Activated T-cell treated with anti-CD3 and anti-CD28 coated beads, Interleukin-2, amount 50 U/mL, for 24 hours (primary cell): ENCODE data around the gene EPB41L4B.
"Not testable (repeated sequence)": the region's sequence is repeated elsewhere in the genome, so short reads cannot be mapped to it uniquely, and the experiment has no call there.

Experiments used
- DNase-seq: peaks from one replicate; pipeline ENCODE4 v3.0.0-alpha.2; 2020
- H3K27ac Mint-ChIP-seq: 2 replicates; pipeline ENCODE4 v1.8.0; 2020; ENCODE audit warnings: mild to moderate bottlenecking, mixed read lengths
- H3K27me3 Mint-ChIP-seq: 2 replicates; pipeline ENCODE4 v1.8.0; 2020; ENCODE audit warnings: mixed read lengths
- H3K36me3 Mint-ChIP-seq: 2 replicates; pipeline ENCODE4 v1.8.0; 2020; ENCODE audit warnings: low read depth, mixed read lengths
- H3K4me1 Mint-ChIP-seq: 2 replicates; pipeline ENCODE4 v1.8.0; 2020; ENCODE audit warnings: low read depth, mixed read lengths
- H3K4me3 Mint-ChIP-seq: 2 replicates; pipeline ENCODE4 v1.8.0; 2020; ENCODE audit warnings: mild to moderate bottlenecking, moderate library complexity, mixed read lengths
- H3K9me3 Mint-ChIP-seq: 2 replicates; pipeline ENCODE4 v1.8.0; 2020; ENCODE audit warnings: mixed read lengths

The EPB41L4B gene

DNA sequence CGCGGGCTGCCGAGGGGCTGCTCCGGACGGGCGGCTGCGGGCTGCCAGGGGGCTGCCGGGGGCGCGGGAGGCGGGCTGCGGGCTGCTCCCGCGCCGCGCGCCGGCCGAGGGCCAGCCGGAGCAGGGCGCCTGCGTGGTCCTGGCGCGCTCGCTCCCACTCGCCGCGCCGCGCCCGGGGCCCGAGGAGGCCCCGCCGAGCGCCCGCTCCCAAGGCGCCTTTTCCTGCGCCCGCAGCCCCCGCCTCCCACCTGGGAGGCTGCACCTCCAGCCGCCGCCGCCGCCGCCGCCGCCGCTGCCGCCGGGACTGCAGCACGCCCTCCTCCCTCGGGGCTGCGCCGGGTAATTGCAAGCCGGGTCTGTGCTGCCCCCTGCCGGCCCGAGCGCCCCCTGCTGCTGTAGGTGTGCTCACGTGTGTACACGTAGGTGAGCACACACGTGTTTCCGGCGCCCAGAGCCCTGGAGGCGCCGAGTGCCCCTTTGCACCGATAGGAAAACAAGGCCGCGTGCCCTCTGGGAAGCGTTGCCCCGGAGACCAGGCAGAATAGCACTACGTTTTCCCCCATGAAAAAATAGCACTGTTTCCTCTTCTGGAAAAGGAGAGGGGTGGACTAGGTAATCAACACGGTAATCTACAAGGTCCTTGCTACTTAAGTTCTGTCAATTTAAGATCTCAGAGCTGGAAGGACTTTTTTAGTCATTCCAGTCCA lies at the start of gene EPB41L4B:
TSS of gene EPB41L4B (minus strand) at position 318 of the 707 bp plus-strand sequence. CDS start 613 bp downstream, outside the sequence.
- no peaks in the 10 kb centered on the region for H3K36me3 Mint-ChIP-seq
- peak within 1 kb of the TSS; percentile 66 for H3K4me3 Mint-ChIP-seq
- DNase-seq, result peak; percentile 93
- H3K9me3 Mint-ChIP-seq, result no peaks in the 10 kb centered on the region
- H3K27ac Mint-ChIP-seq, result peak within 1 kb of the TSS; percentile 55
- peaks cover 13% of the 10 kb centered on the region for H3K4me1 Mint-ChIP-seq
- peaks cover 69% of the 10 kb centered on the region for H3K27me3 Mint-ChIP-seq

DNA sequence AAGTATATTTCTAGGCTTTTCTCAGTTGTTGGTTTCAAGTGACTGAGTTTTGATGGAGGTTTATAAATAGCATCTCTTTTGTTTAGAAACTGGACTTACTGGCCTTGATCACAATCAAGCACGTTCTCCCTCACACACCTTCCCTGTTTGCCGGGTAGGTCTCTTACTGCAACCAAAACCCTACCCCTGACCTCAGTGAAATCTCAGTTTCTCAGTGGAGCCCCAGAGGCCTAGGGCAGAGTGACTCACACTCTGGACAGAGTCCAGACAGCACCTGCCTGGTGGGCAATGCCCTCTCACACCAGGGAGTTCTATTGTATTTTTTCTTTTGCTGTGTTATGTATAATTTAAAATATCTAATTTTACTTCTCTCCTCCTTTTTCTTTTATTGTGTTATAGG lies 48.4 kb upstream of the EPB41L4B start:
- DNase-seq, result no peak
- Mint-ChIP-seq H3K4me3 (no peak overlapping the region), H3K36me3 (no peaks in the 10 kb centered on the region), H3K27ac (no peak overlapping the region), H3K4me1 (no peaks in the 10 kb centered on the region), H3K9me3 (peaks cover 3% of the 10 kb centered on the region), H3K27me3 (peaks cover 3% of the 10 kb centered on the region)

DNA sequence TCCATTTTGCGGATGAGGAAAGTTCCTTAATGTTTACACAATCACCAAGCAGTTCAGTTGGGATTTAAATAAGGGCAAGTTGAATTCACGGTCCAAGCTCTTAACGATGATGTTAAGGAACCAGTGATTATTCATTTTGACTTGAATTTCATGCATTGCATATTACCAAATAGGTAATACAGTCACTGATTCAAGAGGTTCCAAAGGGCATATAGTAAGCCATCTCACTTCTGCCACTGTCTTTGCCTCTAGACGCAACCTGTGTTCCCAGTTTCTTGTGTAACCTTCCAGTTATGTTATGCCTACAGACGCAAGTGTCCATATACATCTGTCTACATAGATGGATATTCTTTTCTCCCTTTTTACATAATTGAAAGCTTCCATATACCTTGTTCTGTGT lies 39.9 kb upstream of the EPB41L4B start:
- Mint-ChIP-seq H3K9me3 (no peaks in the 10 kb centered on the region), H3K4me3 (no peak overlapping the region), H3K4me1 (no peaks in the 10 kb centered on the region), H3K27ac (no peak overlapping the region), H3K36me3 (no peaks in the 10 kb centered on the region), H3K27me3 (peaks cover 12% of the 10 kb centered on the region)
- DNase-seq, result no peak

DNA sequence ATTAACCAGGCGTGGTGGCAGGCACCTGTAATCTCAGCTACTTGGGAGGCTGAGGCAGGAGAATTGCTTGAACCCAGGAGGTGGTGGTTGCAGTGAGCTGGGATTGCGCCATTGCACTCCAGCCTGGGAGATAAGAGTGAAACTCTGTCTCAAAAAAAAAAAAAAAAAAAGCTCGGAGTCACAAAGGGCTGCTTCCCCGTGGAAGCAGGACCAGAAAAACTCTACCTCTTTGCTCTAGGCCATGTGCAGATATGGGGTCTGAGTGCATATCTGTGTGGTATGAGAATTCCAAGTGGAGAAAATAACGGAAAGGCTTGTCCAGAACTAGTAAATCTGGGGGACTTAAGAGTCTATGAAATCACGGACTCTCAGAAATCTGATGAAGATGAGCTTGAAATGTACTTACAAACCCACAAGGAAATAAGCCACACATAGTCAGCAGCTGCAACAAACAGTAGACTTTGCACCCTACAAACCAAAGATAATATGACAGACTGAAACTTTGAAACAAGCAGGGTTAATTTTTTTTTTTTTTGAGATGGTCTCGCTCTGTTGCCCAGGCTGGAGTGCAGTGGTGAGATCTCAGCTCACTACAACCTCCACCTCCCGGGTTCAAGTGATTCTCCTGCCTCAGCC lies 38.2 kb upstream of the EPB41L4B start:
- H3K4me3 Mint-ChIP-seq, H3K27ac Mint-ChIP-seq, H3K9me3 Mint-ChIP-seq, H3K4me1 Mint-ChIP-seq, H3K36me3 Mint-ChIP-seq, DNase-seq: not testable (repeated sequence)
- H3K27me3 Mint-ChIP-seq, result peaks cover 16% of the 10 kb centered on the region

DNA sequence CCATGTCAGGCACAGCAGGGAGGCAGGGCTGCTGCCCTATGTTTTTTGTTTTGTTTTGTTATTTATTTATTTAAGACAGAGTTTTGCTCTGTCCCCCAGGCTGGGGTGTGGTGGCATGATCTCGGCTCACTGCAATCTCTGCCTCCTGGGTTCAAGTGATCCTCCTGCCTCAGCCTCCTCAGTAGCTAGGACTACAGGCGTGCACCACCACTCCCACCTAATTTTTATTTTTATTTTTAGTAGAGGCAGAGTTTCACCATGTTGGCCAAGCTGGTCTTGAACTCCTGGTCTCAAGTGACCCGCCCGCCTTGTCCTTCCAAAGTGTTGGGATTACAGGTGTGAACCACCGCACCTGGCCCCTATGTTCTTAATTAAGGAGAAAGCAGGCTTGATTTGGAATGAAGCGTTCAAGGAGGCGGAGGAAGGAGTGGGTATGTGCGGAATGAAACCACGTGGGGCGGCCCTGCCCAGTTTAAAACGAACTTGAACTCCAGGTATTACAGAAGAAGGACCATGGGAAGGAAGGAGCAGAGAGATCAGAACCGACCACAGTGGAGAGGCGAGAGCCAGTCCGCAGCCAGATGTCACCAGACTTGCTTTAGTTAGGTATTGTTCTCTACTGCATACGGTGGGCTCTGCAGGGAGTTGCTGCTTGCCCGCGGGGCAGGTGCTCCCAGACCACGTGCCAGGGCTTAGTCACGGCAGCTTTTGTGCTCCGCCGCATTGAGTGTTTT lies 34.9 kb upstream of the EPB41L4B start:
- no peaks in the 10 kb centered on the region for H3K36me3 Mint-ChIP-seq
- no peaks in the 10 kb centered on the region for H3K9me3 Mint-ChIP-seq
- no peak overlapping the region for H3K4me3 Mint-ChIP-seq
- DNase-seq, result no peak
- no peaks in the 10 kb centered on the region for H3K4me1 Mint-ChIP-seq
- H3K27me3 Mint-ChIP-seq, result peaks cover 23% of the 10 kb centered on the region
- H3K27ac Mint-ChIP-seq, result no peak overlapping the region

DNA sequence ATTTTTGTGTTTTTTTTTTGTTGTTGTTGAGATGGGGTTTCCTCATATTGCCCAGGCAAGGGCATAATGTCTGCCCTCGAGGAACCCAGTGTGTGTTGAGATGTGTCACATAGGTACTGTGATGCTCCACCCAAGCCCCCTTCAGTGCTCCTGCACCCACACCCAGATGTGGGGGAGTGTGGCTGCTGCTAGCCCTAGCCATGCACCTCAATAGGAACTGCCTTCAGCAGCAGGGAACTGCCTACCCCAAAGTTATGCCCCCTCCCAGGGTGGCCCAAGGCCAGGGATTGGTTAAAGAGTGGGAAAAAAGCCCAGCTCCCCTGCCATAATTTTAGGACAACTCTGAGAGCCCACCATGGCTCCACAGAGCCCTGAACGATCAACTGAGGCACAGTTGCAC lies 33.3 kb upstream of the EPB41L4B start:
- Mint-ChIP-seq H3K9me3 (no peaks in the 10 kb centered on the region), H3K27me3 (peaks cover 23% of the 10 kb centered on the region), H3K4me3 (no peak overlapping the region), H3K36me3 (no peaks in the 10 kb centered on the region), H3K4me1 (no peaks in the 10 kb centered on the region), H3K27ac (no peak overlapping the region)
- DNase-seq, result no peak

DNA sequence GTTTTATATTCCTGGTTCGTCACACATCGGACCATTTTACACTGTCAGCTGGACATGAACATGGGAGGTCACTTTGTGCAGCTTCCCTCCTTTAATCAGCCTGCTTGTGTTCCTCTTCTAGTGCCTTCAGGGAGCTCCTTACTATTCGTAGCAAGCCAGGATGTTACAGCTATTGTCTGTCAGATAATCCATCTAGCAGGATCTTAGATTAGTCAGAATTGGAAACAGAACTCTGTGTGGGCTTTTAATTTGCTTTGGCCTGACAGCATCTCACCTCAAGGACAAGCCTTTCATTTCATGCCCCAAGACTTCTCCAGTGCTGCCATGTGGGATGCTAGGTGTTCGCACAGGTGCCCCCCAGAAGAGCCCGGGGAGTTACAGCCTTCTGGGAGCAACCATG lies 30.2 kb upstream of the EPB41L4B start:
- DNase-seq, result no peak
- H3K36me3 Mint-ChIP-seq, result no peaks in the 10 kb centered on the region
- H3K27ac Mint-ChIP-seq, result no peak overlapping the region
- peaks cover 24% of the 10 kb centered on the region for H3K27me3 Mint-ChIP-seq
- H3K9me3 Mint-ChIP-seq, result no peaks in the 10 kb centered on the region
- no peak overlapping the region for H3K4me3 Mint-ChIP-seq
- H3K4me1 Mint-ChIP-seq, result no peaks in the 10 kb centered on the region

DNA sequence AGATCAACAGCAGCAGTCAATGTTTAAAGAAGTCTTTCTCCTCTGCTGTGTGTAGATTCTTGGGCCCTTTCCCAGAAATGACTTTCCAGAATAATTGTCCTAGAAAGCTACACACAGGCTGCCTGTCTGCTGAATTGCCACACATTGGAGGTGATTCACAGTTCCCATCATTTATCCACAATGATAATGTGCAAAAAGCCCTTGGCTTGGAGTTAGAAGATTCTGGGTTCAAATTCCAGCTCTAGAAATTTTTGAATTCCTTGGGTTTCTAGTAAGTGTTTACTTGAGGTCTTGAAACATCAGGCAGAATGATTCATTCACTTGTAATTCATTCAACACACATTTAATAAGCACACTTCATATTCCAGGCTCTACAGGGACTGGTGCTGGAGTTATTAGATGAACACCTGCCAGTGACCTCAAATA lies 28.6 kb upstream of the EPB41L4B start:
- H3K4me3 Mint-ChIP-seq, result no peak overlapping the region
- no peaks in the 10 kb centered on the region for H3K9me3 Mint-ChIP-seq
- H3K4me1 Mint-ChIP-seq, result no peaks in the 10 kb centered on the region
- peaks cover 19% of the 10 kb centered on the region for H3K27me3 Mint-ChIP-seq
- no peak for DNase-seq
- H3K36me3 Mint-ChIP-seq, result no peaks in the 10 kb centered on the region
- H3K27ac Mint-ChIP-seq, result no peak overlapping the region

DNA sequence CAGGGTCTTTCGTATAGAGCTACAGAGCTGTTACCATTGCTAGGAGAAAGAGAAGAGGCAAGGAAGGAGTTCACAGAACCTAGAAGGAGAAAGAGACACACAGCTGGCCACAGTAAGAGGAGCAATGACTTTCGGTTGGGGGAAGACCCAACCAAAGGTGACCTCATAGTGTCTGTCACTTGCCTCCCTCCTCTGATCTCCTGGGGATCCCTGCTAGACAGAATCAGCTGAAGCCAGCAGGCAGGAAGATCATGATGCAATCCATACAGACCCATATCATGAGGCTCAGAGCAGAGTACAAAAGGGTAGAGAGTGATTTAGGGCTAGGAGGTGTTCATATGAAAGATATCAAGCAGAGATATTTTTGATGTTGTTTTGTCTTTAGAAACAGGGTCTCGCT lies 26.0 kb upstream of the EPB41L4B start:
- no peak overlapping the region for H3K27ac Mint-ChIP-seq
- no peak overlapping the region for H3K4me3 Mint-ChIP-seq
- no peaks in the 10 kb centered on the region for H3K36me3 Mint-ChIP-seq
- H3K27me3 Mint-ChIP-seq, result peaks cover 17% of the 10 kb centered on the region
- H3K9me3 Mint-ChIP-seq, result no peaks in the 10 kb centered on the region
- no peaks in the 10 kb centered on the region for H3K4me1 Mint-ChIP-seq
- no peak for DNase-seq

DNA sequence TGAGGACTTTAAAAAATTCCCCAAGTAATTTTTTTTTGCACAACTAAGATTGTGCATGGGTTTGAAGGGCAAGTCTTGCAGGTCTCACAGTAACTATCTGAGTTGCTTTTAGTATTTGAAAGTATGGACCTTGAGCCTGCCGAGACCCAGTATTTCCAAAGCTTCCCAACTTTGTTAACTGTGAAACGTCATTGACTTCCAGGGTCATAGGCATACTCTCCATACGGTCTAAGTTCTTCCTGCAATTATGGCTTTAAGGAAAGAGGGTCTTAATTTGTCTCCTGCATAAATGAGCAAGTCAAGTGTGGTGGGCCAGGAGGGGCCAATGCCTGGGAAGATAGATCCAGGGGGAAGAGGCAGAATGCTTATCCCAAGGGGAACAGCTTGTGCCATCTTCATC lies 24.0 kb upstream of the EPB41L4B start:
- Mint-ChIP-seq H3K4me1 (no peaks in the 10 kb centered on the region), H3K27ac (no peak overlapping the region), H3K36me3 (no peaks in the 10 kb centered on the region), H3K9me3 (no peaks in the 10 kb centered on the region), H3K4me3 (no peak overlapping the region), H3K27me3 (peaks cover 13% of the 10 kb centered on the region)
- DNase-seq, result no peak

DNA sequence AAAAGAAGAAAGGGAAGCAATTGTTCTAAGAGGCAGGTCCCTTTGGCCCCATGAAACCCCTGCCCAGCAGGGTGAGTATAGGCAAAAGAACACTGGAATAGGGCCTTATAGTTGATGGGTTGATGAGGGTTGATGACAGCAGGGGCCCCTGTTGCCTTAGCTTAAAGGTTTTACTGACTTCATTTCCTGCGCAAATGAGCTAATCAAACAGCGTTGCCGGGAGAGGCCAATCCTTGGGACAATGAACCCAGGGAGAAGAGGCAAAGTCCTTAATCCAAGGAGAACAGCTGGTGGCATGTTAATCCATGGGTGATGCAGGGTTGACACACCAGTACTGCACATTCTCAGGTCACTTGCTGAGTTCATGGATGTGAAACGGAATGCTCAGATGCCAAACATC lies 22.0 kb upstream of the EPB41L4B start:
- H3K27me3 Mint-ChIP-seq, result peaks cover 7% of the 10 kb centered on the region
- H3K36me3 Mint-ChIP-seq, result no peaks in the 10 kb centered on the region
- no peak for DNase-seq
- no peak overlapping the region for H3K27ac Mint-ChIP-seq
- no peaks in the 10 kb centered on the region for H3K9me3 Mint-ChIP-seq
- H3K4me3 Mint-ChIP-seq, result no peak overlapping the region
- H3K4me1 Mint-ChIP-seq, result no peaks in the 10 kb centered on the region

DNA sequence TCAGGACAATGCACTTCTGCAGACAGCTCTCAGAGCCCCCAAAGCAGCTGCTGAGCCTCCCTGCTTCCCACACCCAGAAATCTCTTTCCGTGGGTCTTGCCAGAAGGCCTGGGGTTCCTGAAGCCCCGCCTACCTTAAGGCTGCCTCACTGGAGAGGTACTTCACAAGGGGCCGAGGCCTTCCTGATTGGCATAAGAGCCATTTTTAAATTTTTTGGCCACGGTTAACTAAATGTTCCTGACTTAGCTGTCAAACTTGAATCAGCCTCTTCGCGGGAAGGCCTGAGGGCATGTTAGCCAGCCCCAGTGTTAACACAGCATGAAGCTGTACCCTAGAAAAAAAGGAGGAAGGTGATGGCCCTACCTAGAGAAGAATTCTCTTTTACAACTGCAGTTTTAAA lies 20.7 kb upstream of the EPB41L4B start:
- H3K4me3 Mint-ChIP-seq, result no peak overlapping the region
- H3K27me3 Mint-ChIP-seq, result peaks cover 9% of the 10 kb centered on the region
- no peaks in the 10 kb centered on the region for H3K4me1 Mint-ChIP-seq
- no peaks in the 10 kb centered on the region for H3K9me3 Mint-ChIP-seq
- no peak overlapping the region for H3K27ac Mint-ChIP-seq
- no peaks in the 10 kb centered on the region for H3K36me3 Mint-ChIP-seq
- DNase-seq, result no peak

DNA sequence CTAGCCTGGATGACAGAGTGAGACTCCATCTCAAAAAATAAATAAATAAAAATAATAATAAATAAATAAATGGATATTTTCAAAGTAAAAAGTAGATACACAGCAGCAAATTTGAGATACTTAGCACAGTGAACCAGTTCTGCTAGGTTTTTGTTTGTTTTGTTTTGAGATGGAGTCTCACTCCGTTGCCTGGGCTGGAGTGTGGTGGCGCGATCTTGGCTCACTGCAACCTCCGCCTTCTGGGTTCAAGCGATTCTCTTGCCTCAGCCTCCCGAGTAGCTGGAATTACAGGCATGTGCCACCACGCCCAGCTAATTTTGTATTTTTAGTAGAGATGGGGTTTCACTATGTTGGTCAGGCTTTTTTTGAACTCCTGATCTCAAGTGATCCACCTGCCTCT lies 20.1 kb upstream of the EPB41L4B start:
- H3K27ac Mint-ChIP-seq, DNase-seq, H3K36me3 Mint-ChIP-seq, H3K27me3 Mint-ChIP-seq, H3K4me1 Mint-ChIP-seq, H3K9me3 Mint-ChIP-seq, H3K4me3 Mint-ChIP-seq: not testable (repeated sequence)

DNA sequence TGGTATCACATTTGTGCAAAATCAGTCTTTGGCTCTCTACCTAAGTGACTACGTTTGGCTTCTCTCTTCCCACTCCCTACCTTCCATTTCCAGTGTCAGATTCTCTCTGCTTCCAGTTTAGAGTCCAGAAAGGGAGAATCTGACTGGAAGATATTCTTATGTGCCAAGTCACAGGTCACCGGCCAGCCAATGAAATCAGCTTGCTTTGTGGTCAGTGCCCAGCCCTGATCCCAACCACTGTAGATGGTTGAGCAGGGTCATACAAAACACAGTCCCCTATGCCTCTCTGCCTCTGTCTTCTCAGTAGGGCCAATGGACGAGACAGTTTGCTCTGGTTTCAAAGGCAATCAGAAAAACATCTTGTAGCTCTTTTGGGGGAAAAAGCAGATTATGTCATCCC lies 15.6 kb upstream of the EPB41L4B start:
- Mint-ChIP-seq H3K9me3 (no peaks in the 10 kb centered on the region), H3K27ac (no peak overlapping the region), H3K4me1 (no peaks in the 10 kb centered on the region), H3K27me3 (peaks cover 13% of the 10 kb centered on the region), H3K4me3 (no peak overlapping the region), H3K36me3 (no peaks in the 10 kb centered on the region)
- no peak for DNase-seq

DNA sequence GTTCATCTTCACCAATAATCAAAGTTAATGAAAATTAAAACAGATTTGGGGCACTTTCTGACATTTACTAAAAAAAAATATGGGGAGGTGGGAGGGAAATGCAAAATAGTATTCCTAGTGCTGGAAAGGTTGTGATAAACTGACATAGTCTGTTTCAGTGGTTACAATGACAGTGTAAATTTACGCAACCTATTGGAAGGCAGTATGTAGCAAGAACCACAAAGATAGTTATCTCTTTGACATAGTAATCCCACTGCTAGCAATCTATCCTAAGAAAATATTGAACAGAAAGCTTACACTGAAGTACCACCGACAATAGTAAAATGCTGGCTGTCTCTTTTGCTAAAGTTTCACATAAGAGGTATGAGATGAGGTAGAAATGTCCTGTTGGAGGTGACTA lies 15.1 kb upstream of the EPB41L4B start:
- no peak for DNase-seq
- no peaks in the 10 kb centered on the region for H3K9me3 Mint-ChIP-seq

More for the DNA sequence above, 15.1 kb upstream of the EPB41L4B start:
- H3K27ac Mint-ChIP-seq, result no peak overlapping the region
- no peaks in the 10 kb centered on the region for H3K36me3 Mint-ChIP-seq
- H3K27me3 Mint-ChIP-seq, result peaks cover 16% of the 10 kb centered on the region
- no peaks in the 10 kb centered on the region for H3K4me1 Mint-ChIP-seq
- H3K4me3 Mint-ChIP-seq, result no peak overlapping the region
